IPS-18a (cell line): ENCODE data around the gene HES5.

Experiments
- H3K27ac ChIP-seq: one replicate; pipeline ENCODE4 v1.5.1; 2013; ENCODE audit warnings: low read length
- H3K27me3 ChIP-seq: one replicate; pipeline ENCODE4 v1.6.1; 2013; ENCODE audit warnings: mild to moderate bottlenecking, low read length; ENCODE audit not compliant: control insufficient read depth, insufficient read depth
- H3K36me3 ChIP-seq: one replicate; pipeline ENCODE4 v1.6.1; 2013; ENCODE audit warnings: low read depth, low read length; ENCODE audit not compliant: control insufficient read depth
- H3K4me1 ChIP-seq: one replicate; pipeline ENCODE4 v1.6.1; 2013; ENCODE audit warnings: low read depth, low read length; ENCODE audit not compliant: control insufficient read depth
- H3K4me3 ChIP-seq: one replicate; pipeline ENCODE4 v1.5.1; 2013; ENCODE audit warnings: low read length
- H3K9ac ChIP-seq: one replicate; pipeline ENCODE4 v1.6.1; 2013; ENCODE audit warnings: mild to moderate bottlenecking, low read length, moderate library complexity
- H3K9me3 ChIP-seq: one replicate; pipeline ENCODE4 v1.6.1; 2013; ENCODE audit warnings: low read depth, low read length; ENCODE audit not compliant: control insufficient read depth

The HES5 gene

GRCh38 chr1:2525572-2525919, 4.5 kb downstream of the HES5 start:
- H3K4me3 ChIP-seq = peak overlapping the region; percentile 89

GRCh38 chr1:2523891-2524609, 6.0 kb downstream of the HES5 start:
- H3K4me1 ChIP-seq = peaks cover 10% of the 10 kb centered on the region
- no peak overlapping the region for H3K4me3 ChIP-seq
- H3K27ac ChIP-seq = no peak overlapping the region
- no peaks in the 10 kb centered on the region for H3K9me3 ChIP-seq
- H3K36me3 ChIP-seq = peaks cover 21% of the 10 kb centered on the region
- H3K9ac ChIP-seq = no peak overlapping the region
- peaks cover 24% of the 10 kb centered on the region for H3K27me3 ChIP-seq

More at GRCh38 chr1:2525572-2525919, 4.5 kb downstream of the HES5 start:
- H3K9ac ChIP-seq = peak overlapping the region; percentile 71
- peaks cover 8% of the 10 kb centered on the region for H3K36me3 ChIP-seq
- no peak overlapping the region for H3K27ac ChIP-seq
- H3K27me3 ChIP-seq = peaks cover 36% of the 10 kb centered on the region
- peaks cover 10% of the 10 kb centered on the region for H3K4me1 ChIP-seq
- no peaks in the 10 kb centered on the region for H3K9me3 ChIP-seq

- Histone ChIP-seq H3K36me3 (peaks cover 28% of the 10 kb centered on the region), H3K4me3 (no peak overlapping the region), H3K4me1 (peaks cover 7% of the 10 kb centered on the region), H3K9ac (no peak overlapping the region), H3K9me3 (no peaks in the 10 kb centered on the region), H3K27ac (no peak overlapping the region), H3K27me3 (peaks cover 17% of the 10 kb centered on the region)
Observed at GRCh38 chr1:2523191-2523890, 6.7 kb downstream of the HES5 start.

GRCh38 chr1:2522230-2522629, 7.8 kb downstream of the HES5 start:
- Histone ChIP-seq H3K4me1 (peaks cover 7% of the 10 kb centered on the region), H3K9me3 (no peaks in the 10 kb centered on the region), H3K27ac (no peak overlapping the region), H3K36me3 (peaks cover 38% of the 10 kb centered on the region), H3K9ac (no peak overlapping the region), H3K4me3 (no peak overlapping the region), H3K27me3 (peaks cover 6% of the 10 kb centered on the region)

- Histone ChIP-seq H3K36me3 (peaks cover 45% of the 10 kb centered on the region), H3K4me1 (peaks cover 3% of the 10 kb centered on the region), H3K27ac (no peak overlapping the region)
Observed at GRCh38 chr1:2520806-2521205, 9.3 kb downstream of the HES5 start.

GRCh38 chr1:2520206-2520605, 9.9 kb downstream of the HES5 start:
- Histone ChIP-seq H3K4me1 (peaks cover under 1% of the 10 kb centered on the region), H3K36me3 (peaks cover 46% of the 10 kb centered on the region), H3K27me3 (no peaks in the 10 kb centered on the region), H3K9me3 (no peaks in the 10 kb centered on the region), H3K27ac (no peak overlapping the region), H3K4me3 (no peak overlapping the region), H3K9ac (no peak overlapping the region)

More at GRCh38 chr1:2520806-2521205, 9.3 kb downstream of the HES5 start:
- H3K9me3 ChIP-seq = no peaks in the 10 kb centered on the region
- no peak overlapping the region for H3K9ac ChIP-seq
- no peaks in the 10 kb centered on the region for H3K27me3 ChIP-seq
- H3K4me3 ChIP-seq = no peak overlapping the region

- no peaks in the 10 kb centered on the region for H3K4me1 ChIP-seq
- peaks cover 50% of the 10 kb centered on the region for H3K36me3 ChIP-seq
- no peaks in the 10 kb centered on the region for H3K9me3 ChIP-seq
- H3K4me3 ChIP-seq = no peak overlapping the region
- no peak overlapping the region for H3K9ac ChIP-seq
- no peaks in the 10 kb centered on the region for H3K27me3 ChIP-seq
- H3K27ac ChIP-seq = no peak overlapping the region
Observed at GRCh38 chr1:2519729-2520128, 10.3 kb downstream of the HES5 start.

GRCh38 chr1:2519029-2519685, 10.9 kb downstream of the HES5 start:
- no peak overlapping the region for H3K9ac ChIP-seq
- H3K36me3 ChIP-seq = peaks cover 50% of the 10 kb centered on the region
- H3K4me1 ChIP-seq = no peaks in the 10 kb centered on the region
- H3K27me3 ChIP-seq = no peaks in the 10 kb centered on the region
- H3K4me3 ChIP-seq = no peak overlapping the region
- H3K9me3 ChIP-seq = no peaks in the 10 kb centered on the region
- no peak overlapping the region for H3K27ac ChIP-seq

- peaks cover 56% of the 10 kb centered on the region for H3K36me3 ChIP-seq
- H3K4me3 ChIP-seq = no peak overlapping the region
Observed at GRCh38 chr1:2518528-2518927, 11.5 kb downstream of the HES5 start.

GRCh38 chr1:2517966-2518365, 12.1 kb downstream of the HES5 start:
- peaks cover 59% of the 10 kb centered on the region for H3K36me3 ChIP-seq
- no peak overlapping the region for H3K27ac ChIP-seq
- H3K9me3 ChIP-seq = no peaks in the 10 kb centered on the region
- H3K4me3 ChIP-seq = no peak overlapping the region
- no peaks in the 10 kb centered on the region for H3K27me3 ChIP-seq
- no peaks in the 10 kb centered on the region for H3K4me1 ChIP-seq
- no peak overlapping the region for H3K9ac ChIP-seq

More at GRCh38 chr1:2518528-2518927, 11.5 kb downstream of the HES5 start:
- no peaks in the 10 kb centered on the region for H3K27me3 ChIP-seq
- no peaks in the 10 kb centered on the region for H3K9me3 ChIP-seq
- H3K9ac ChIP-seq = no peak overlapping the region
- H3K27ac ChIP-seq = no peak overlapping the region
- H3K4me1 ChIP-seq = no peaks in the 10 kb centered on the region

GRCh38 chr1:2516946-2517345, 13.1 kb downstream of the HES5 start:
- Histone ChIP-seq H3K36me3 (peaks cover 59% of the 10 kb centered on the region), H3K27ac (no peak overlapping the region), H3K9me3 (no peaks in the 10 kb centered on the region), H3K9ac (no peak overlapping the region), H3K27me3 (no peaks in the 10 kb centered on the region), H3K4me1 (no peaks in the 10 kb centered on the region), H3K4me3 (no peak overlapping the region)
